Stimulated activated naive CD8-positive, alpha-beta T cell treated with anti-CD3 and anti-CD28 coated beads, Interleukin-15, Interleukin-2, amounts not matched to agents 100 ng/mL and 50 ng/mL, for 24 hours (primary cell): ENCODE measurements around the gene PDPN.

ENCODE experiments used
- H3K27ac Mint-ChIP-seq: one replicate; pipeline ENCODE4 v1.8.0; 2021; ENCODE audit warnings: mild to moderate bottlenecking, mixed read lengths
- H3K27me3 Mint-ChIP-seq: one replicate; pipeline ENCODE4 v1.8.0; 2021; ENCODE audit warnings: mixed read lengths
- H3K36me3 Mint-ChIP-seq: one replicate; pipeline ENCODE4 v1.8.0; 2021; ENCODE audit warnings: low read depth, mixed read lengths
- H3K4me1 Mint-ChIP-seq: one replicate; pipeline ENCODE4 v1.8.0; 2021; ENCODE audit warnings: low read depth, mixed read lengths
- H3K4me3 Mint-ChIP-seq: one replicate; pipeline ENCODE4 v1.8.0; 2021; ENCODE audit warnings: mild to moderate bottlenecking, mixed read lengths
- H3K9me3 Mint-ChIP-seq: one replicate; pipeline ENCODE4 v1.8.0; 2021; ENCODE audit warnings: mixed read lengths

Gene PDPN

DNA sequence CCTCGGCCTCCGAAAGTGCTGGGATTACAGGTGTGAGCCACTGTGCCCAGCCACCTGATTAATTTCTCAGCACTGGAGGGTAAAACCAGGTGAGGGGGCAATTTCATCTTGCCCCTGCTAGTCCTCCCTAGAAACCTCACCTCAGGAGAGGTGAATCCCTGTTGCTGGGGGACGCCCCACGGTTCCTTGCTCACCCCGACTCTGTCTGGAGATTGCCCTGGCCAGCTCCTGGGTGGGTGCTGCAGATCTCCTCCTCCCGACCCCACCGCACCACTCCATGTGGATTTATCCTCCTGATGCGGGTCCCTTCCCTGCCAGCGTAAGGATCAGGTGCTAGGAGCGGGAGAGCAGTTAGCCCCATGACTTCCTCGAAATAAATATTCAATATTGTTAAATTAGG, 34.9 kb downstream of the PDPN start:
- H3K9me3 Mint-ChIP-seq = no peaks in the 10 kb centered on the region
- no peaks in the 10 kb centered on the region for H3K36me3 Mint-ChIP-seq
- no peaks in the 10 kb centered on the region for H3K4me1 Mint-ChIP-seq
- H3K4me3 Mint-ChIP-seq = no peak overlapping the region
- no peak overlapping the region for H3K27ac Mint-ChIP-seq
- peaks cover 7% of the 10 kb centered on the region for H3K27me3 Mint-ChIP-seq

DNA sequence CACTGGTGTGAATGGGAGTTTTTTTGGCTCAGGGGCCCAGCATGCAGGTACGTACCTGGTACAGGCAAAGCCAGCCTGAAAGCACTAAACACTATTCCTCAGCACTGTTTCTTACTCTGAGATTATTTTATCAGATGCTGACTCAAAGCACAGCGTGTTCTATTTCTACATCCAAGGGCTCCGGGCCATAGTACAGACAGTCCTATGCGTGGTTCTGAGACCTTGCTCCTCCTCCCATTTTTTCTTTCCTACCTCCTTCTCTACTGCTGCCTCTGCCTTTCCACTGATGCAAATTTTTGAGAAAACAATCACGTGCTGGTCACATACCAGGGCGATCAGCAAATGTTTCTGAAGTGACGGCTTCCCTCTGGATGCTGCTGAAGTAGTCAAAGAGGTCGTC, 36.3 kb downstream of the PDPN start:
- H3K36me3 Mint-ChIP-seq = no peaks in the 10 kb centered on the region
- H3K4me1 Mint-ChIP-seq = no peaks in the 10 kb centered on the region
- H3K4me3 Mint-ChIP-seq = no peak overlapping the region
- H3K27ac Mint-ChIP-seq = no peak overlapping the region
- no peaks in the 10 kb centered on the region for H3K9me3 Mint-ChIP-seq
- H3K27me3 Mint-ChIP-seq = peaks cover 8% of the 10 kb centered on the region

DNA sequence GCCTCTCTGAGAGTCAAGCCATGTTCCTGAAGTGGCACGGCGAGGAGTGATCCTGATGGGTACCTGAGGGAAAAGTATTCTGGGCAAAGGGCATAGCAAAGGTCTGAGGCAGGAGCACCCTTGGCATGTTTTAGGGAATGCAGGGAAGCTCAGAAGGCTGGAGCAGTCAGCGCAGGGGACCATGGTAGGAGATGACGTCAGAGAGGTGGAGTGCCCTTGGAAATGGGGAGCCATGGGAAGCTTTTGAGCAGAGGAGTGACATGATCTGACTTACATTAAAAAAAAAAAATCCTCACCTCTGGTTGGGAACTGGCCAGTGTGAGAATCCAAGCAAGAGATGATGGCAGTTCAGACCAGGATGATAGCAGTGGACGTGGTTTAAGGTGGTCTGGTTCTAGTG, 37.2 kb downstream of the PDPN start:
- no peak overlapping the region for H3K4me3 Mint-ChIP-seq

DNA sequence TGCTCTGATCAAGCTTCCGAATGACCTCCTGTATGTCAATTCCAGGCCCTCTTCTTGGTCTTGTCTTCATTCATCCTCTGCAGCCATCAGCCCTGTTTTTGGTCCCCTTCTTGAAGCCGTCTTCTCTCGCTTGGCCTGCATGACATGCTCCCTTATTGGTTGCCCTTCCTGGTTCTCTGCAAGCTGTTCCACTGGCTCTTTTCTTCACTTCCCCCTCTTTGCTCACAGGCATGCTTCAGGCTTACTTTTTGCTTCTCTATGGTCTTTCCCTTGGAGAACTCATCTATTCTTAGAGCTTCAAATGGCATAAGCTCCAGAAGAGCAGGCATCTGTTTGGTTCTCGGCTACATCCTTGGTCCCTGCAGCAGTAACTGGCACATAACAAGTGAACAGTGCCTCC, 38.8 kb downstream of the PDPN start:
- H3K4me3 Mint-ChIP-seq = no peak overlapping the region
- no peak overlapping the region for H3K27ac Mint-ChIP-seq

More for the DNA sequence above, 37.2 kb downstream of the PDPN start:
- Mint-ChIP-seq H3K36me3 (no peaks in the 10 kb centered on the region), H3K4me1 (no peaks in the 10 kb centered on the region), H3K9me3 (no peaks in the 10 kb centered on the region), H3K27ac (no peak overlapping the region), H3K27me3 (peaks cover 8% of the 10 kb centered on the region)

DNA sequence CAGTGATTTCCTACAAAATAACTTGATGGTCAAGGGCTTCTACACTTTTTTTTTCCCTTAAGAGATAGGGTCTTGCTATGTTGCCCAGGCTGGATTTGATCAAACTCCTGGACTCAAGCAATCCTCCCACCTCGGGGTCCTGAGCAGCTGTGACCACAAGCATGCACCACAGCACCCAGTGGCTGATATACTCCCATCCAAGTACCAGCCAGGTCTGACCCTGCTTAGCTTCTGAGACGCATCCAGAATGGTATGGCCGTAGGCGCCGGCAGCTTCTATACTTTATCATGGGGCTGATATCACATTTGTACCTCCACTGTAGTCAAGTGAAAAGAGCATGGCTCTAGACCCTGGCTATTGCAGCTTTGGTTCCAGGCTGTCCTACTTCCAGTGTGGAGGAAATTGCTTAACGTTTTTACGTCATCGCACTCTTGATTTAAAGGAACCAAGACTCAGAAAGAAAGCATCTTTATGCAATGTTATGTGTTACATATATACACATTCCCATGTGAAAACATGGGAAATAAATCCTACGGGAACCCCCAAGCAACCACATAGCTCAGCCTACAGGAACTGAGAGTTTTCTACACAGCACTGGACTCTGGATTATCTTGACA, 39.5 kb downstream of the PDPN start:
- Mint-ChIP-seq H3K4me3 (no peak overlapping the region), H3K4me1 (no peaks in the 10 kb centered on the region), H3K27me3 (peaks cover 14% of the 10 kb centered on the region), H3K9me3 (no peaks in the 10 kb centered on the region), H3K36me3 (no peaks in the 10 kb centered on the region), H3K27ac (no peak overlapping the region)

More for the DNA sequence above, 38.8 kb downstream of the PDPN start:
- Mint-ChIP-seq H3K36me3 (no peaks in the 10 kb centered on the region), H3K4me1 (no peaks in the 10 kb centered on the region), H3K9me3 (no peaks in the 10 kb centered on the region), H3K27me3 (peaks cover 13% of the 10 kb centered on the region)

DNA sequence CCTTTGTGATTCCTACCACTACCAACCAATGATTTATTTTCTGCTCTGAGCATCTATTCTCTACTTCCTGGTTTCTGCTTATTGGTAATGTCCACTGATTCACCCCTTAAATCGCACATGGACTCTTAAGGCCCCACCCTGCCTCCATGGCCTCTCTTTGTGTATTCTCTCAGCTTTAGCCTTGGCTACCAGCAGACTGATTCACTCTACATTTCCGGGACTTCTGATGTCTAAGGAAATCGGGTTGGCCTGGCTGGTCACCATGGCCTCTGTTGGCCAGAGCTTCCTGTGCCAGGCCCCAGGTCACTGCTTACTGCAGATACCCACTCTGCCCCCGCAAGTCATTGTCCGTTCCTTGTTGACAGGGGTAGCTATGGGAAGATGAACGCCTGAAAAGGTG, 40.9 kb downstream of the PDPN start:
- no peaks in the 10 kb centered on the region for H3K4me1 Mint-ChIP-seq
- H3K36me3 Mint-ChIP-seq = no peaks in the 10 kb centered on the region
- H3K4me3 Mint-ChIP-seq = no peak overlapping the region
- no peak overlapping the region for H3K27ac Mint-ChIP-seq
- no peaks in the 10 kb centered on the region for H3K9me3 Mint-ChIP-seq
- H3K27me3 Mint-ChIP-seq = peaks cover 19% of the 10 kb centered on the region

DNA sequence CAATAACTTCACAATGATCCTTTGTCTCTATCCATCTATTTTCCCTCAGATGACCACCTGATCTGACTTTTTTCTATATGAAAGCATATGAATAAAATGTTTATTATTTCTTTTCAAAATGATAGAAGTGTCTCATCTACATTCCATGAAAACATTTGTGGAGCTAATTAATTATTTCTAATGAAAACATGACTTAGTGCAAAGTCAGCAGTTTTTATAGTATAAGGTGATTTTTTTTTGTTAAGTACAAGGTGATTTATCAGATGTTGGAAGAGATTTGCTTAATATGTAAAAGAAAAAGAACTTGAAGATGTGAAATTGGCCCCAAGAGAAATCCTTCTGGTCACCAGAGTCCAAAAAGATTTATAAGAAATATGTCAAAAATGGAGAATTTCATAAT, 43.5 kb downstream of the PDPN start:
- H3K27ac Mint-ChIP-seq = no peak overlapping the region
- no peaks in the 10 kb centered on the region for H3K9me3 Mint-ChIP-seq
- no peaks in the 10 kb centered on the region for H3K4me1 Mint-ChIP-seq
- no peaks in the 10 kb centered on the region for H3K36me3 Mint-ChIP-seq
- H3K27me3 Mint-ChIP-seq = peaks cover 19% of the 10 kb centered on the region
- no peak overlapping the region for H3K4me3 Mint-ChIP-seq

DNA sequence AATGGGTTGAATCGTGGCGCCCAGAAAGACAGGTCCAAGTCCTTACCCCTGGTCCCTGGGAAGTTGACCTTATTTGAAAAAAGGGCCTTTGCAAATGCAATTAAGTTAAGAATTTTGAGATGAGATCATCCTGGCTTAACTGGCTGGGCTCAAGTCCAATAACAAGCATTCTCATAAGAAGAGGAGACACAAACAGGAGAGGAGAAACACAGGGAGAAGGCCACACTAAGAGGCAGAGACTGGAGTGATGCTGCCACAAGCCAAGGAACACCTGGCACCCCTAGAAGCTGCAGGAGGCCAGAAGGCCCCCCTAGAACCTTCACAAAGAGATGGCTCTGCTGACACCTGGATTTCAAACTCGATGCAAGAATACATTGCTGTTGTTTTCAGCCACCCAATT, 44.6 kb downstream of the PDPN start:
- Mint-ChIP-seq H3K4me3 (no peak overlapping the region), H3K36me3 (no peaks in the 10 kb centered on the region), H3K9me3 (no peaks in the 10 kb centered on the region), H3K27me3 (peaks cover 15% of the 10 kb centered on the region), H3K4me1 (no peaks in the 10 kb centered on the region), H3K27ac (no peak overlapping the region)

DNA sequence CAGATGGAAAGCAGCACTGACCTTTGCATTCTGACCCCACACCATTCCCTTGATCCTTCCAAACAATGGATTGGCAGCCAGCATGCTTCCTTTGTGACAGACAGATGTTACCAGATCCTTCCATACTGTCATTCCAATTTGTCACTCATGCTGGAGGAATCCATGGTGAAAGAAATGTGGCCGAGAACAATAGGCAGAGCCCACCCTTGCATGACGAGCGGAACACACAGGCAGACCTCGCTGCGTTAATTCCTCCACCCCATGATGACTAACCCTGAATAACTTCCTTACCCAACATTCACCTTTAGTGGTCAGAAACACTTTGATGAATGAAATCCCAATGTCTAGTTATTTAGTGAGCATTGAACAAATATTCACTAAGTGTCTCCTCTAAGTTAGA, 45.1 kb downstream of the PDPN start:
- peaks cover 15% of the 10 kb centered on the region for H3K27me3 Mint-ChIP-seq
- H3K4me1 Mint-ChIP-seq = no peaks in the 10 kb centered on the region
- no peak overlapping the region for H3K27ac Mint-ChIP-seq
- H3K4me3 Mint-ChIP-seq = no peak overlapping the region
- no peaks in the 10 kb centered on the region for H3K36me3 Mint-ChIP-seq
- H3K9me3 Mint-ChIP-seq = no peaks in the 10 kb centered on the region

DNA sequence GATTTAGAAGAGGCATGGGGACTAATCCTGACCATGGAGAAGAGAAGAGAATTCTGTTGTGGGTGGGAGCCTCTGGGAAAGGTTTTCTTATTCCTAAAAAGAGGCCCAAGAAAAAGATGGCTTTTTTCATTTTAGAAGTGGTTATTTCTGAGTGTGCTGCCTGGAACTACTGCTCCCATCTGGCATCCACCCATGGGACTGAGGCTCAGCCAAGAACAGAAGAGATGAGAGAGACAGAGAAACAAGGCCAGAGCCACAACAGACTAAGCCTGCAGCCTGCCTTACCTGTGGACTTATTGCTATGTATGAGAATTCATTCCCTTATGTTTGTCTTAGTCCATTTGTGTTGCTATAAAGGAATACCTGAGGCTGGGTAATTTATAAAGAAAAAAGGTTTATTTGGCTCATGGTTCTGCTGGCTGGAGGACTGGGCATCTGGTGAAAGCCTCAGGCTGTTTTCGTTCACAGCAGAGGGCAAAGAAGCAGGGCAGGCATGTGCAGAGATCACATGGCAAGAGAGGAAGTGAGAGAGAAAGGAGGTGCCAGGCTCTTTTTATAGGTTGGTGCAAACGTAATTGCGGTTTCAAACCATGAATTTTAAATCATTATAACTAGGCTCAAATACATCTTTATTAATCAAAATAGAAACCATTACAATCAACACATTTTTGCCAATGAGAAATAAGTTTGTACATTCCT, 58.8 kb downstream of the PDPN start:
- H3K9me3 Mint-ChIP-seq = peaks cover 16% of the 10 kb centered on the region
- no peaks in the 10 kb centered on the region for H3K36me3 Mint-ChIP-seq
- H3K4me1 Mint-ChIP-seq = peaks cover 6% of the 10 kb centered on the region
- no peak overlapping the region for H3K4me3 Mint-ChIP-seq
- H3K27ac Mint-ChIP-seq = no peak overlapping the region
- H3K27me3 Mint-ChIP-seq = peaks cover 11% of the 10 kb centered on the region

DNA sequence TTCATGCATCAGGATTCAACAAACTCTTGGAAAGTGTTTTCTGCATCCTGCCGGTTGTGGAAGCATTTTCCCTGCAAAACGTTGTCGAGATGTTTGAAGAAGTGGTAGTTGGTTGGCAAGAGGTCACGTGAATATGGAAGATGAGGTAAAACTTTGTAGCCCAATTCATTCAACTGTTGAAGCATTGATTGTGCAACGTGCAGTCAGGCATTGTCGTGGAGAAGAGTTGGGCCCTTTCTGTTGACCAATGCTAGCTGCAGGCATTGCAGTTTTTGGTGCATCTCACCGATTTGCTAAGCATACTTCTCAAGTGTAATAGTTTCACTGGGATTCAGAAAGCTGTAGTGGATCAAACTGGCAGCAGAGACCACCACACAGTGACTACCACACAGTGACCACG, 59.4 kb downstream of the PDPN start:
- Mint-ChIP-seq H3K27ac (no peak overlapping the region), H3K4me3 (no peak overlapping the region), H3K4me1 (peaks cover 6% of the 10 kb centered on the region), H3K27me3 (peaks cover 11% of the 10 kb centered on the region), H3K9me3 (peaks cover 16% of the 10 kb centered on the region), H3K36me3 (no peaks in the 10 kb centered on the region)

DNA sequence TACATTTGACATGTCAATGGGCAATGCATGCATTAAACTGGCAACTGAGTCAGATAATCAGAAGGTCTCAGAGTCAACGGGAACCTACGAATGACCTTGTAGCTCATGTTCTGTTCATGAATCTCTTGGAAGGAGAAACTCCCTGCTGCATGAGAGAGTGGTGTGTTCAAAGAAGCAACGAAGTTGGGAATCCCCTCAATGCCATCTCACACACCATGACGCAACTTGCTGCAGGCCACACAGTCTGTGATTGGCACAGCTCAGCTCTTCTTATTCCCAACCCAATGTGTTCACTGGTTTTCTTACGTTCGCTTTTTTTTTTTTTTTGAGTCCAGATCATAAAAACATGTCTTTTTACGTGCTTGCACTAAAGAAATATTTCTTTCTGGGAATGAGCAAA, 62.9 kb downstream of the PDPN start:
- Mint-ChIP-seq H3K27me3 (peaks cover 6% of the 10 kb centered on the region), H3K36me3 (no peaks in the 10 kb centered on the region), H3K27ac (no peak overlapping the region), H3K4me1 (peaks cover 6% of the 10 kb centered on the region), H3K9me3 (no peaks in the 10 kb centered on the region), H3K4me3 (no peak overlapping the region)

DNA sequence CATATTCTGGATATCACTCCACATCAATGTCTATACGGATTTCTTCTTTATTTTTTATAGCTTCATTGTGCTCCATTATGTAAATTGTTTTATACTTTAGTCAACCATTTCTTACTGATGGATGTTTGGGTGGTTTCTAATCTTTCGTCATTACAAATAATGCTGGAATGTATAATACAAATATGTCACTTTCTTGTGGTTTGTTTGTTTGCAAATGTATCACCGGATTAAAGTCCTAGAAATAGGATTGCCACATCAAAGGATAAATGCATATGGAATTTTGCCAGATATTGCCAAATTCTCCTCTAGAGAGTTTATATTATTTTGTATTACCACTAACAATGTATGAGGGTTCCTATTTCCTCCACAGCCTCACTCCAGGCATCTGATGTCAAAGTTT, 67.6 kb downstream of the PDPN start:
- Mint-ChIP-seq H3K4me1 (no peaks in the 10 kb centered on the region), H3K27ac (no peak overlapping the region), H3K9me3 (no peaks in the 10 kb centered on the region), H3K4me3 (no peak overlapping the region), H3K27me3 (peaks cover 8% of the 10 kb centered on the region), H3K36me3 (no peaks in the 10 kb centered on the region)

DNA sequence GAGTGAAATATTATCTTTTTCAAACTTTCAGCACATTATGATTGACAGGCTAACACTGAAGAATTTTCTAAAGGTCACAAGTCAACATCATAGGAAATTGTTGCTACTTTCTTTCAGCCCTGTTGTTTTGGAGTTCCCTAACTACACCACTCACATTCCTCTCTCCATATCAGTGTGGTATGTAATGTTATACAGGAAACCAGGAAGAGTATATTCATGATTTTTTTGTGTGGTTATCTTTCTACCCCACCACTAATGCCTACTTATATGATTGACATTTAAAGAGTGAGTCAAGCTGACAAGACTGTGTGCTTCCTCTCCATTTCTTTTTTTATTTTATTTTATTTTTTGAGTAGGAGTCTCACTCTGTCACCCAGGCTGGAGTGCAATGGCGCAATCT, 68.6 kb downstream of the PDPN start:
- Mint-ChIP-seq H3K27me3 (peaks cover 12% of the 10 kb centered on the region), H3K4me3 (no peak overlapping the region), H3K9me3 (no peaks in the 10 kb centered on the region), H3K27ac (no peak overlapping the region), H3K4me1 (no peaks in the 10 kb centered on the region), H3K36me3 (no peaks in the 10 kb centered on the region)

DNA sequence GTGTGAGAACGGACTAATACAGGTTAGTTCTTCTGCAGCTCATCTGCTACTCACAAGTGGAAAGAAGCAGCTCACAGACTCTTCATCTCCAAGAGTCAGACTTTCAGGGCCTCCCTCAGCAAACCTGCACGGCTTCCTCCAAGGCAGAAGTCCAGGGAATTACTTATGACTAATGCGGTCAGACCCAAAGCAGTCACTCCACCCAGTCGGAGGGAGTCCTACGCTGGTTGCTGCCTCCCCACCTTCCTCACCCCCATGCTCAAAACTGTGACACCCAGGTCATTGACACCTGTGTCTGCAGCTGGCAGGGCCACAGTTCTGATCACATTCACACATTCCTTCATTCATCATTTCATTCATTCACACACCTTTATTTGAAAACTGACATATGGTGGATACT, 77.9 kb downstream of the PDPN start:
- Mint-ChIP-seq H3K27me3 (peaks cover 4% of the 10 kb centered on the region), H3K27ac (no peak overlapping the region), H3K4me3 (no peak overlapping the region), H3K4me1 (peaks cover 13% of the 10 kb centered on the region), H3K9me3 (peaks cover 4% of the 10 kb centered on the region), H3K36me3 (no peaks in the 10 kb centered on the region)

DNA sequence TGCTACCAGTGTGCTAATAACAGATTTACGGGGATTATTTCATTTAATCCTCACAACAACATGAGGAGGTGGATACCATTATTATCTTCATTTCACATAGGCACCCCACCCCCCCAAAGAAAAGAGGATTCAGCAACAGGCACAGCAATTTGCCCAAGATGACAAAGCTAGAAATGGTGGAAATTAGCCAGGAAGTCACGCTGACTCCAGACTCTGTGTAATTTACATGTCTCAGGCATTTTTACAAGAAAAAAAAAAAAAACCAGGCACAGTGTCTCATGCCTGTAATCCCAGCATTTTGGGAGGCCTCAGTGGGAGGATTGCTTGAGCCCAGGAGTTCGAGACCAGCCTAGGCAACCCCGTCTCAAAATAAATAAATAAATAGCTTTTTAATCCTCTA, 78.9 kb downstream of the PDPN start:
- H3K27me3 Mint-ChIP-seq = peaks cover 3% of the 10 kb centered on the region
- no peak overlapping the region for H3K4me3 Mint-ChIP-seq
- H3K36me3 Mint-ChIP-seq = no peaks in the 10 kb centered on the region
- H3K4me1 Mint-ChIP-seq = peaks cover 13% of the 10 kb centered on the region
- H3K27ac Mint-ChIP-seq = no peak overlapping the region
- H3K9me3 Mint-ChIP-seq = peaks cover 4% of the 10 kb centered on the region
